Amniotic stem cell (primary cell): ENCODE measurements around the gene TPCN1.
"Not testable (repeated sequence)": the region's sequence is repeated elsewhere in the genome, so short reads cannot be mapped to it uniquely, and the experiment has no call there.

Experiments
- DNase-seq: peaks from one replicate; lab custom pipeline; 2025; lab: John Stamatoyannopoulos, UW

Gene TPCN1

GRCh38 chr12:113196990-113197389, 24.3 kb upstream of the TPCN1 start:
- DNase-seq, result peak; percentile 39

- DNase-seq, result no peak
These were observed 23.7 kb upstream of the TPCN1 start for GRCh38 chr12:113197518-113198077.

GRCh38 chr12:113198296-113198695, 23.0 kb upstream of the TPCN1 start:
- DNase-seq, result no peak

GRCh38 chr12:113200021-113200797, 21.1 kb upstream of the TPCN1 start:
- DNase-seq, result no peak

DNA sequence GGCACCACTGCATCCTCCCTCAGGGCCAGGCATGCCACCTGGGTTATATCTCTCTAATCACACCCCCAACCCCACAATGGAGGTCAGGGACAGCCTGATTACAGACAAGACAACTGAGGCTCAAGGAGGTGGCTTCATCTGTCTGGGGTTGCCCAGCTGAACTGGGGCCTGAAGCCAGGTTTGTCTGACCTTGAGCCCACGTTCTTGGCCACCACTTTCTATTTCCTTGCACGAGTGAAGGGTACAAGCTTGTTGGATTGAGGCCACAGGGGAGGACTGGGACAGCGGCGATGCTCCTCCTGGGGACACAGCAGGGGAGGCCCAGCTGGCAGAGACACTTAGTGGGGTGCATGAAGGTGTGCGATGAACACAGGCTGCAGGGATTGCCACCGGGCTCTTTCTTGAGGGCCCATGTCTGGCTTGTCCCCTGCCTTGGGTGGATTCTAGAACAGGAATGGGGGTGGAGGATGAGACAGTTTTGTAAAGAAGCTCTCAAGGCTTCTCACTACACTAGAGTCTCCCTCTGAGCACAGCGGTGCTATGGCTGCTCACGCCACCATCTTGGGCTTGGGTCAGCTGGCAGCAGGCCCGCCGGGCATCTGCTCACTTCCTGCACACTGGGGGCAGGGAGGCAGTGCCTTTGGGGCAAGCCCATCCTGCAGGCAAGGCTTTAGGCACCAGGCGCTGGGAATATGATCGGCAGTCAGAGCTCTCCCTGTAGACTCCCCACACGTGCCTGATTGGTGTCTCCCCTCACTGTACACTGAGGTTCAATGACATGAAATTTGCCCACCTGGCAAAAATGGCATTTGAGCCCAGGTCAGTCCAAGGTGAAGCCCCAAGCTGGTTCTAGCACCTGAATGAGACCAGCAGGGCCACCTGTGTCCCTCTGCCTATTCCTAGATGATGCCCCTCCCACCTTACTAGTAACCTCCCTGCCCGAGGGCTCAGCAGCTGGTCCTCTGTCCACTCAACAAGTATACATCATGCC, 19.8 kb upstream of the TPCN1 start:
- no peak for DNase-seq

DNA sequence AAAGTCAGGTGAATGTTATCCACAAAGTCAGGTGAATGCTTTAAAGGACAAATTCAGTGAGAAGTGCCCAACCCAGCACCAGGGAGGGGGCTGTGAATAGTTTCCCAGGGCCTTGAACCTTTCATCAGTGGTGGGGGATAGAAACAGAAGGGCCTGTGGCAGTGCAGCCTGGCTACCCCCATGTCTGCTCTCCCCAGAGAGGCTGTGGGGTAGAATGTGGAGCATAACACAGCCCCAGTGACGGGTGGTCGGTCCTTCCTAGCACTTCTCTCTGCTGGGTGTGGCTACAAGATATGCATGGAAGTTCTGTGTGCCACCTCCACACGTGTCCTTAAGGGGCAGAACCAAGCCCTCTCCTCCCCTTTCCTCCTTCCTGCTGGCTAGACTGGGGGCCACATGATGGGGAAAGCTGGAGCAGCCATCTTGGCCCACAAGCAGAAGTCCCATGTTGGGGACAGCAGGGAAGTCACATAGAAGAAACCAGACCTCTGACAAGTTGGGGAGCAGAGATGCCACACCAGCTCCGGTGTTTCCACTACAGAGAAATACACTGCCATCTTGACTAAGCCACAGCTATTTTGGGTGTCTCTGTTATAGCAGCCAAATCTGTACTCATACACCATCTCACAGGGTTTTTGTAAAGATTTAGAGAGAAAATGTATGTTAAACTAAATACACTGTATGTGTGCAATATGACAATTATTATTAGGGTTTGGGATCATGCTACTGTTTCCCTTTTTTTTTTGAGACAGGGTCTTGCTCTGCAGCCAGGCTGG, 18.8 kb upstream of the TPCN1 start:
- no peak for DNase-seq

DNA sequence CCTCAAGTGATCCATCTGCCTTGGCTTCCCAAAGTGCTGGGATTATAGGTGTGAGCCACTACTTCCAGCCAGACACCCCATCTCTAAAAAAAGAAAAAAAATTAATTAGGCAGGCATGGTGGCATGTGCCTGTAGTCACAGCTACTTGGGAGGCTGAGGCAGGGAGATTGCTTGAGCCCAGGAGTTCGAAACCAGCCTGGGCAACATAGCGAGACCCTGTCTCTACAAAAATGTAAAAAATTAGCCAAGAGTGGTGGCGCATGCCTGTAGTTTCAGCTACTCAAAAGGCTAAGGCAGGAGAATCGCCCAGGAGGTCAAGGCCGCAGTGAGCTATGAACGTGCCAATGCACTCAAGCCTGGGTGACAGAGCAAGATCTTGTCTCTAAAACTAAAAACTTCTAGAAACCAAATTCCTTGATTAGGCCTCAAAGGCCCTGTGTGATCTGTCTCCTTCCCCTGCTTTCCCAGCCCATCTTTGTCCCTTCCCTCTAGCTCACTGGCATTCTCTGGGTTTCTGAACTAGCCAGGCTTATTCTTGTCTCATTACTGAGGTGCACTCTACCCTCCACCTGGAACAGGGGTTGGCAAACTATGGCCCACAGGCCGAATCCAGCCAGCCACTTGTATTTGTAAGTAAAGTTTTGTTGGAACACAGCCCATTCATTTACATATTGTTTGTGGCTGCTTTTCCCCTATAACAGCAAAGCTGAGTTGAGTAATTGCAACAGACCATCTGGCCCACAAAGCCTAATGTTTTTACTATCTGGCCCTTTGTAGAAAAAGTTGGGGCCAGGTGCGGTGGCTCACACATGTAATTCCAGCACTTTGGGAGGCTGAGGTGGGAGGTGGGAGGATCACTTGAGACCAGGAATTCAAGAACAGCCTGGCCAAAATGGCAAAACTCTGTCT, 17.2 kb upstream of the TPCN1 start:
- no peak for DNase-seq

- no peak for DNase-seq
These were observed 16.5 kb upstream of the TPCN1 start for GRCh38 chr12:113204804-113205203.

GRCh38 chr12:113206802-113207201, 14.5 kb upstream of the TPCN1 start:
- not testable (repeated sequence) for DNase-seq

DNA sequence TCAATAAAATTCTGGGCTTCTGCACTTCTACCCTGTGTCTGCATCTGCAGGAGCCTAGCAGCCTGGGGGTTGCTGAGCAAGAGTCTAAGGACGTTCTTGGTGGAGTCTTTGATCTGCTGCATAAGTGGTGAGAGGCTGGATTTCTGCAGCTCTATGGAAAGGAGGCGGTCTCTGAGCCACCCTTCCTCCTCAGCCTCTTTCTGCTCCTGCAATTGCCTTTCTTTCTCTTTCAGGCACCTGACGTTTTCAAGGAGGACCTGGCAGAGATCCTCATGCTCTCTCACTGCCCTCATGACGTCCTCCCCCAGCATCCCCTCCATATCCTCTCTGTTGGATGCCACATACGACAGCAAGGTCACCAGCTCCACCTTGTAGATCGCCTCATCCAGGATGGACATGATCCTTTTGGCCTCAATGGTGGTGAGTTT, 13.6 kb upstream of the TPCN1 start:
- no peak for DNase-seq

GRCh38 chr12:113208041-113208934, 13.0 kb upstream of the TPCN1 start:
- no peak for DNase-seq

GRCh38 chr12:113211160-113211559, 10.1 kb upstream of the TPCN1 start:
- no peak for DNase-seq

- peak; percentile 95 for DNase-seq
These were observed 6.3 kb upstream of the TPCN1 start for GRCh38 chr12:113214895-113215400.

GRCh38 chr12:113216027-113216426, 5.2 kb upstream of the TPCN1 start:
- no peak for DNase-seq

GRCh38 chr12:113220593-113221180, 577 bp upstream of the TPCN1 start:
- no peak for DNase-seq

DNA sequence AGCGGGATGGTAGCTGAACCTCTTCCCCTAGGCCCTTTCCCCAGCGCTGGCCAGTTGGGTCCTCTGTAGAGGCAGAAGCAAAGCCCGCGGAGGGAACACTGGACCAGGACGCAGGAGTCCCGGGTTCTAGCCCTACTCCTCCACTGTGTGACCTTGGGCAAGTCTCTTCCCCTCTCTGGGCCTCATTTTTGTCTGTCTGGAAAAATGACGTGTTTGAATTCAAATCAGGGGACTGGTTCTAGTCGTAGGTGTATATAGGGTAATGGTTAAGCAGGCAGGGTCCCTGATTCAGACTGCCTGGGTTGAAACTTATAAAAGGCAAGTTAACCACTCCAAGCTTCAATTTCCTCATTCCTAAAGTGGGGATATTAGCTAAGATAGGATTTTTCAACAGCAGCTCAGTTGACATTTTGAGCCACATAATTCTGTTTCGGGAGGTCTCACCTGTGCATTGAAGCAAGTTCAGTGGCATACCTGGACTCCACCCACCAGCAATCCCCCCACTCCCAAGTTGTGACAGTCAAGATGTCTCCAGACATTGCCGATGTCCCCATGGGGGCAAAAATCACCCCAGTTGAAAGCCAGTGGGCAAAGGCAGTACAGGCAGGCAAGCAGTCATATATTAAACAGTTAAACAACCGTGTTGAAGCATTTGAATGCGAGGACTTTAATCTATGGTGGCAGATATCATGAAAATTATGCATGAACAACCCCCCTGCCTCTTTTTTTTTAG, 899 bp downstream of the TPCN1 start:
- DNase-seq, result no peak

- peak; percentile 33 for DNase-seq
These were observed 1.7 kb downstream of the TPCN1 start for GRCh38 chr12:113222730-113223531.
